DOHH2 (cell line): ENCODE results near the gene BOD1L1.

Source experiments
- H3F3A ChIP-seq: fragments of 200-600 bp; sonication (generic), shearing (Covaris generic); 2 replicates; pipeline ENCODE4 v1.6.0; 2016; ENCODE audit warnings: antibody characterized with exemption, mild to moderate bottlenecking; ENCODE audit not compliant: control insufficient read depth, insufficient read depth
- H3K27ac ChIP-seq: fragments of 200-600 bp; sonication (generic); 2 replicates; pipeline ENCODE4 v1.5.1; 2014; ENCODE audit warnings: low read depth, mild to moderate bottlenecking, low read length, moderate library complexity
- H3K27me3 ChIP-seq: fragments of 200-600 bp; sonication (generic); 2 replicates; pipeline ENCODE4 v1.6.1; 2014; ENCODE audit warnings: mild to moderate bottlenecking, low read length, mixed read lengths; ENCODE audit not compliant: control insufficient read depth
- H3K36me3 ChIP-seq: fragments of 200-600 bp; sonication (generic); 2 replicates; pipeline ENCODE4 v1.6.1; 2014; ENCODE audit warnings: mild to moderate bottlenecking, low read length, moderate library complexity, mixed read lengths; ENCODE audit not compliant: control insufficient read depth
- H3K4me1 ChIP-seq: fragments of 200-600 bp; sonication (generic); 2 replicates; pipeline ENCODE4 v1.6.1; 2014; ENCODE audit warnings: mild to moderate bottlenecking, low read length, mixed read lengths; ENCODE audit not compliant: control insufficient read depth
- H3K4me2 ChIP-seq: fragments of 200-600 bp; sonication (generic); 2 replicates; pipeline ENCODE4 v1.6.0; 2014; ENCODE audit warnings: mild to moderate bottlenecking, low read length, moderate library complexity
- H3K4me3 ChIP-seq: fragments of 200-600 bp; sonication (generic); 2 replicates; pipeline ENCODE4 v1.5.1; 2014; ENCODE audit warnings: mild to moderate bottlenecking, low read length, mixed read lengths
- H3K79me2 ChIP-seq: fragments of 200-600 bp; sonication (generic); 2 replicates; pipeline ENCODE4 v1.6.1; 2014; ENCODE audit warnings: mild to moderate bottlenecking, low read length, mixed read lengths; ENCODE audit not compliant: control insufficient read depth
- H3K9me2 ChIP-seq: fragments of 200-600 bp; sonication (generic); replicated peaks from 2 replicates; pipeline ENCODE4 v1.6.1; 2014; ENCODE audit warnings: mild to moderate bottlenecking, low read length, mixed read lengths; ENCODE audit not compliant: control insufficient read depth
- H3K9me3 ChIP-seq: fragments of 200-600 bp; sonication (generic); 2 replicates; pipeline ENCODE4 v1.6.1; 2014; ENCODE audit warnings: antibody characterized with exemption, low read length, mixed read lengths; ENCODE audit not compliant: control insufficient read depth, insufficient read depth
- H4K20me1 ChIP-seq: fragments of 200-600 bp; sonication (generic); 2 replicates; pipeline ENCODE4 v1.6.0; 2014; ENCODE audit warnings: low read depth, mild to moderate bottlenecking, antibody characterized with exemption, low read length, moderate library complexity; ENCODE audit not compliant: control insufficient read depth, insufficient read depth
- CTCF ChIP-seq: fragments of 200-600 bp; sonication (generic); IDR thresholded peaks from one replicate; pipeline ENCODE4 v1.5.1; 2014; ENCODE audit warnings: antibody characterized with exemption, mild to moderate bottlenecking, low read depth, low read length; ENCODE audit not compliant: poor library complexity, severe bottlenecking
- EZH2phosphoT487 ChIP-seq: fragments of 200-600 bp; sonication (generic); IDR thresholded peaks from 2 replicates; pipeline ENCODE4 v1.6.1; 2017; ENCODE audit warnings: borderline replicate concordance, mild to moderate bottlenecking, antibody characterized with exemption, low read length, moderate library complexity, mixed read lengths

The BOD1L1 gene

DNA sequence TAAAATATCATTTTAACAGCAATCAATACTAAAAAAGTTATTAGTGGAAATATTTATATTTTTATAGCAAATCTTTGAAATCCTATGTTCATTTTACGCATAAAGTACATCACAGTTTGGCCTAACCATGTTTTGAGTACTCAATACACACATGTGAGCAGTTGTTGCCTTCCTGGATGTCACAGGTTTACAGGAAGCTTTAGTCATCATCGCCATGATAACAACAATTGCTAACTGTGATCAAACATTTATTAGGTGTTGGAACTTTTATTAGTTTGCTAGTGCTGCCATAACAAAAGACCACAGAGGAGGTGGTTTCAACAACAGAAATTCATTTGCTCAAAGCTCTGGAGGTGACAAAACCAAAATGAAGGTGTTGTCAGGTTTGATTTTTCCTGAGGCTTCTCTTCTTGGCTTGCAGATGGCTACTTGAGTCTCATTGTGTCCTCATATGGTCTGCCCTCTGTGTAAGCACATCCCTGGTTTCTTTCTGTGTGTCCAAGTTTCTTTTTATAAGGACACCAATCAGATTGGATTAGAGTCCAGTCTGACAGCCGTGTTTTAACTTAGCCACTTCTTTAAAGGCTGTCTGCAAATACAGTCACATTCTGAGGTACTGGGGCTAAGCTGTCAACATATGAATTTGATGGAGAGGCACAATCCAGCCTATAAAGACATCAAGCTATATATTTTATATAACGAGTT lies 43.1 kb upstream of the BOD1L1 start:
- H3K4me3 ChIP-seq = no peak overlapping the region
- H3F3A ChIP-seq = no peaks in the 10 kb centered on the region
- no peaks in the 10 kb centered on the region for H3K9me2 ChIP-seq
- TF ChIP-seq EZH2phosphoT487 (no peak), CTCF (no peak)
- H3K27me3 ChIP-seq = no peaks in the 10 kb centered on the region
- no peak overlapping the region for H3K4me2 ChIP-seq
- H3K79me2 ChIP-seq = no peaks in the 10 kb centered on the region
- no peak overlapping the region for H3K27ac ChIP-seq
- no peaks in the 10 kb centered on the region for H3K9me3 ChIP-seq
- no peaks in the 10 kb centered on the region for H4K20me1 ChIP-seq
- no peaks in the 10 kb centered on the region for H3K4me1 ChIP-seq
- H3K36me3 ChIP-seq = no peaks in the 10 kb centered on the region

- no peak overlapping the region for H3K27ac ChIP-seq
- no peaks in the 10 kb centered on the region for H3K79me2 ChIP-seq
- H3K36me3 ChIP-seq = no peaks in the 10 kb centered on the region
- no peak overlapping the region for H3K4me3 ChIP-seq
- H3K9me2 ChIP-seq = no peaks in the 10 kb centered on the region
- no peak overlapping the region for H3K4me2 ChIP-seq
- H3K27me3 ChIP-seq = no peaks in the 10 kb centered on the region
- H3K4me1 ChIP-seq = no peaks in the 10 kb centered on the region
- no peak for TF ChIP-seq CTCF
- no peak for TF ChIP-seq EZH2phosphoT487
- no peaks in the 10 kb centered on the region for H3F3A ChIP-seq
- no peaks in the 10 kb centered on the region for H3K9me3 ChIP-seq
- no peaks in the 10 kb centered on the region for H4K20me1 ChIP-seq
These were observed 38.5 kb upstream of the BOD1L1 start for GRCh38 chr4:13665701-13666660.

DNA sequence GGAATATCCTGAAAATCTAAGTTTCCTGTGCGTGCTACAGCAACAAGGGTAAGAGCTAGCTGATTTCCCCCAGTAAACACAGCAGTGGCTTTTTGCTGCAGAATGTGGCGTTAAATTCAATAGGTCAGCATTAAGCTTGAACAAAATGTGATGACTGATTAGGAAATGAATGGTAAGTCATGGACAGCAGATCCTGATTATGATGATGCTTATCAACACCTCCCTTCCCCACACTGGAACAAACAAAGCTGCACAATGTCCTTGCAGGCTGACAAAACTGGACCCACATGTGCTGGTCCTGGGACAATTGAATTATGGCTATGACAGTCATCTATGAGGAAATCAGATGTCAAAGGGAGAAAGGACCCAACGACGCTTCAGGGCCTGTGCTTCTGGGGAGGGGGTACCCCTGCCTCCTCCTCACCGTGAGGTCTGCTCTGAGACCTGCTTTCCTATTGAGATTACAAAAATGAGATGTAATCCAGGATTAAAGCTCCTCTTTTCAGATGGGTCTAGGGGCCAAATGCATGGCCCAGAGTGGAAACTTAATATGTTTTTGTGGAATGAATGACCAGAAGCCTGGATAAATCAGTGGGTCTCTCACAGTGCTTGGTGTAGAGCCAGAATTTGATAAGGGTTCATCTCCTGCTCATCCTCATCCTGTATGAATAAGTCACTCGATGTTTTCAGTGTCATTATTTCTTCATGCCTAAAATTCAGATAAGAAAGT lies 32.0 kb upstream of the BOD1L1 start:
- Histone ChIP-seq H3K27ac (no peak overlapping the region), H3K4me3 (no peak overlapping the region), H3F3A (no peaks in the 10 kb centered on the region), H3K9me2 (no peaks in the 10 kb centered on the region), H3K79me2 (no peaks in the 10 kb centered on the region), H3K4me2 (no peak overlapping the region), H4K20me1 (no peaks in the 10 kb centered on the region), H3K9me3 (no peaks in the 10 kb centered on the region), H3K4me1 (peaks cover 9% of the 10 kb centered on the region), H3K27me3 (peaks cover 9% of the 10 kb centered on the region; the same call in 1 of the 2 replicates), H3K36me3 (no peaks in the 10 kb centered on the region)
- TF ChIP-seq EZH2phosphoT487 (no peak), CTCF (no peak)
